Keratinocyte (primary cell): Measurements from ENCODE around the gene EPHA2.

Experiments used
- EZH2 ChIP-seq: IDR thresholded peaks from one replicate; pipeline ENCODE4 v1.6.1; 2012; ENCODE audit warnings: inconsistent platforms, mild to moderate bottlenecking, low read length, moderate library complexity
- TF ChIP-seq, protein P1 (sequence below), 3 experiments: IDR thresholded peaks in 1 of 3; conservative IDR thresholded peaks in 1 of 3; optimal IDR thresholded peaks in 1 of 3; 2 replicates in 2 of 3; 3 replicates in 1 of 3; pipeline versions ENCODE3 to v1.5.1; 2011; ENCODE audit warnings: low read length in 3 of 3, mild to moderate bottlenecking in 3 of 3, moderate library complexity in 2 of 3, control low read depth in 1 of 3, inconsistent platforms in 1 of 3; ENCODE audit not compliant: insufficient read depth in 2 of 3; ENCODE audit errors: extremely low read depth in 1 of 3

DNA sequence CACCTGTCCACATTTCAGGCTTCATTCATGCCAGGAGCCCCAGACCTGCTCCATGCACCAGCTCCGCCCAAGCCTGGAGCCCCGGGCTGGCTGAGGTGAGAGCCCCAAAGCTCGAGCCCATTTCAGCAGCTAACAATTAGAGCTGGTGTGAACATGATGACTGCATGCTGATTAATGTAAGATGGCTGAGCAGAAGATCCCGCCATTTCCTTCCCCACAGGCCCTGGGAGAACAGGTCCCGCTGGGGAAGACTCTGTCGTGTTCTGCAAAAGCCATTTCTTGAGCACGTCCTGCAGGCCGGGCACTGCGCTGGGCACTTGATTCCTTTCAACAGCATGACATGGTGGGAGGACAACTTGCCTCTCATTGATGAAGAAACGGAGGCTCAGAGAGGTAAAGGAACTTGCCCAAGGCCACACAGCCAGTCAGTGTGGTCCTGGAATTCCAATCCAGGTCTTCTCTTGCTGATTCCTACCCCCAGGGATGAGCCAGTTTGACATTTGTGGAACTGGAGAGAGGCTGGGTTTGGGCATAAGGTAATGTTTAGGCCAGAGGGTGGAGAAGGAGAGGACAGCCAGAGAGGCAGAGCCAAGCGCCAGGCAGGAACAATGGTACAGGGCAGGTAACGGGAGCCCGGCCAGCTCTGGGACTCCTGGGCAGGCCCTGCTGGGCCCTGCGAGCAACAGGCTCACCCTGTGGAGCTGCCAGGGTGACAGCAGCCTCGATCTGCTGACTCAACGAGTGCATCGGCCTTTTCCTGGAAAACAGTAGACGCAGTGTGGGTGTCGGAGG, 28.1 kb upstream of the EPHA2 start:
- TF ChIP-seq, protein P1, sequence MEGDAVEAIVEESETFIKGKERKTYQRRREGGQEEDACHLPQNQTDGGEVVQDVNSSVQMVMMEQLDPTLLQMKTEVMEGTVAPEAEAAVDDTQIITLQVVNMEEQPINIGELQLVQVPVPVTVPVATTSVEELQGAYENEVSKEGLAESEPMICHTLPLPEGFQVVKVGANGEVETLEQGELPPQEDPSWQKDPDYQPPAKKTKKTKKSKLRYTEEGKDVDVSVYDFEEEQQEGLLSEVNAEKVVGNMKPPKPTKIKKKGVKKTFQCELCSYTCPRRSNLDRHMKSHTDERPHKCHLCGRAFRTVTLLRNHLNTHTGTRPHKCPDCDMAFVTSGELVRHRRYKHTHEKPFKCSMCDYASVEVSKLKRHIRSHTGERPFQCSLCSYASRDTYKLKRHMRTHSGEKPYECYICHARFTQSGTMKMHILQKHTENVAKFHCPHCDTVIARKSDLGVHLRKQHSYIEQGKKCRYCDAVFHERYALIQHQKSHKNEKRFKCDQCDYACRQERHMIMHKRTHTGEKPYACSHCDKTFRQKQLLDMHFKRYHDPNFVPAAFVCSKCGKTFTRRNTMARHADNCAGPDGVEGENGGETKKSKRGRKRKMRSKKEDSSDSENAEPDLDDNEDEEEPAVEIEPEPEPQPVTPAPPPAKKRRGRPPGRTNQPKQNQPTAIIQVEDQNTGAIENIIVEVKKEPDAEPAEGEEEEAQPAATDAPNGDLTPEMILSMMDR (optimal IDR thresholded peaks at IDR 0.05 in 1 of 3, IDR thresholded peaks at IDR 0.05 in 1 of 3, conservative IDR thresholded peaks at IDR 0.05 in 1 of 3; ENCODE audit: extremely low read depth in 1 of 3, insufficient read depth in 2 of 3, low read length in 3 of 3), result no peak
- TF ChIP-seq EZH2, result no peak
